GM21737 (cell line): ENCODE data around the gene OXER1.
"Not testable (repeated sequence)": the region's sequence is repeated elsewhere in the genome, so short reads cannot be mapped to it uniquely, and the experiment has no call there.

Source experiments
- ATAC-seq: cut with Tn5 transposase; IDR thresholded peaks from one replicate; pipeline ENCODE4 v1.9.1; 2021; ENCODE audit warnings: mild to moderate bottlenecking, moderate library complexity; ENCODE audit not compliant: unreplicated experiment

Gene OXER1

DNA sequence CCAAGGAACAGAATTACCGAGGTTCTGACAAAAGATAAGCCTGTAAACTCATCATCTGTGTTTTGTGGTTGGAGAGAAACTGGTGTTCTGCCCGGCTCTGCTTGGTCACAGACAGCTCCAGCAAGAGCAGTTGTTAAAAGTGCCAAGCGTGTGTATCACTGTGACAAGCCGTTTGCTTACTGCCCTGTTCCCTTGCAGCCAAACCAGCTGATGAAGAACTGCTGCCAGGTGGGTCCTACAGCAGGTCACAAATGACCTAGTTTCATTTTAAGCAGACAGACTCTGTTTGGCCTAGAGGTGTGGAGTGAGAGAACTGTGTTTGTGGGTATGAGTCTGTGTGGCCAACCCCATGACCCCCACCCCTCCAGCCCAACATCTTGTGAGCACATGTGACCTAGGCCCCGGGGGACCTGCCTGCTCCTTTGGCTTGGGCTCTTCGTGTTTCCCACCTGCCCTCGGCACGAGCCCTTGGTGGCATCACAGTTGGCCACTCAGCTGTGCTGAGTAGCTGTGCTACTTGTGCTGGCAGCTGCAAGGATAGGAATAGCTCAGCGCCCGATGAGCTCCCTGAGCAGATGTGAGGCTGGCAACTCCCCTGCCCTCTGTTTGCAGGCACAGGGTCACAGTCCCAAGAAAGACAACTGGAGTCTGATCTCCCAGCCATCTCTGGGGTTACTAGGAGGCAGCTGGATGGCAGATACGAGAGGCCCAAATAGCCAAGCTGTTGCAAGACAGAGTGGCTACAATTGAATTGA lies 9.7 kb downstream of the OXER1 start:
- ATAC-seq, result peak; percentile 57

DNA sequence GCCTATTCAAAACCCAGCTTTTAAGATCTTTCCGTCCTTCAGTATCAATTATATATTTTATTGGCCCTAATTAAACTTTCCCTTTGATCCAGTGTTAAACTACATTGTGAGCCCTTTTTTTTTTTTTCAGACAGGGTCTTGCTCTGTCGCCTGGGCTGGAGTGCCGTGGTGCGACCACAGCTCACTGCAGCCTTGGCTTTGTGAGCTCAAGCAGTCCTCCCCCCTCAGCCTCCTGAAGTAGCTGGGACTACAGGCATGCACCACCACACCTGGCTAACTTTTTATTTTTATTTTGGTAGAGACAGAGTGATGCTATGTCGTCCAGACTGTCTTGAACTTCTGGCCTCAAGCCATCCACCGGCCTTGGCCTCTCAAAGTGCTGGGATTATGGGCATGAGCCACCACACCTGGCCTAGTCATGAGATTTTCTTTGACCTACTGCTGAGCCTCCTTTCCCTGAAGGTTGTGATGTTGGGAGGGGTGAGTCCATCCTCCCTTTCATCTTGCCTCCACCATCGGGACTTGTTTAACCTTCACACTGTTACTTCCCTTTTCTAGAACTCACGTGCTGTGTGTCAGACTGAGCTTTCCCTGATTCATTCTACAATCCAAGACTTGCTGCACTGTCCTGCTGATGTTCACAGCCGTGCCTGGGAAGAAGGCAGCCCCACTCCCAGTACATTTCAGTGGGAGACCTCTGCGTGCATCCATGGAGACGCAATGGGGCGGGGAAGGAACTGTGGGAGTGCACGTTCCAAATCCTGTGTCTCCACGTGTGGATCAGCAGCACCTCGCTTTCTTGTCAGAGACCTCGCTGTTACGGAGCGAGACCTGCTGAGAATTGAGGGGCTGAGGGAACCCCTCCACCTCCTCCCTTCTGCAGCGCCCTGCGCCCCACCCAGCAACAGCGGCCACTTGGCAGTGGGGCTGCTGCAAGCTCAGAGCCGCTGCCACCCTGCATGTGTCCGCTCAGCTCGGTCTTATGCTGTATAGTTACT lies 10.8 kb downstream of the OXER1 start:
- ATAC-seq, result no peak

DNA sequence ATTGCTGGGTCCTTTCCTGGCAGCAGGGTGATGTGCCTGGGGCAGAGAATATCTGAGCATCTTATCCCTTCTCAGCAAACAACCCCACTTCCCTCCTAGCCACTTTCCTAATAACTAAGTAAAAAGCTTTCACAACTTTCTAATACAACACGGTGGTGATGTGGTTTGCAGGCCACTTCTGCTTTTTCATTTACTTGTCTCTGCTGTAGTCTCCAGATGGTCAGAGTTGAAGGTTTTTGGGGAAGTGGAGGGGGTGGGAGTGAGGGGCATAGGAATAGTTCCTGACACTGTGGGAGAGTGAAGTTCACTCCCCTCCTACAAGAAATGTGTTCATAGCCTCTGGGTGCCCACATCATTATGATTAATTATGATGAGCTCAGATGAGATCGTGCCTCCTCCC lies 11.6 kb downstream of the OXER1 start:
- peak; percentile 54 for ATAC-seq

DNA sequence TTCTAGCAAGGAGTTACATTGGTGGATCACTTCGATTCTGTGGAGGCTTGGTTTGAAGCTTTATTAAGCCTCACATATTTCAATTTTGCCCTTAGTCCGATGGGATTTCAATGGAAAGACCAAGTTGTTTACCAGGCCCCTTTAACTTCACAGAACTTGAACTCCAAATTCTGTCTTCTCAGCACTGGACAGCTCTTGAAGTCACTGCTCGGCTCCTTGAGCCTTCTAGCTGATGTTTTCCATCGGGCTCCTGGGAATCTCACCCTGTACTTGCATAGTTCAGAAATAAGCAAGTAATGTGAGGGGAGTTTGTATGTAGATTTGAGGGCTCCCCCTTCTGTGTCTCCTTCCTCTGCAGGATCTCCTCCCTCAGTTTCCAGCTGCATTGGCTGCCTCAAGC lies 15.1 kb downstream of the OXER1 start:
- no peak for ATAC-seq

DNA sequence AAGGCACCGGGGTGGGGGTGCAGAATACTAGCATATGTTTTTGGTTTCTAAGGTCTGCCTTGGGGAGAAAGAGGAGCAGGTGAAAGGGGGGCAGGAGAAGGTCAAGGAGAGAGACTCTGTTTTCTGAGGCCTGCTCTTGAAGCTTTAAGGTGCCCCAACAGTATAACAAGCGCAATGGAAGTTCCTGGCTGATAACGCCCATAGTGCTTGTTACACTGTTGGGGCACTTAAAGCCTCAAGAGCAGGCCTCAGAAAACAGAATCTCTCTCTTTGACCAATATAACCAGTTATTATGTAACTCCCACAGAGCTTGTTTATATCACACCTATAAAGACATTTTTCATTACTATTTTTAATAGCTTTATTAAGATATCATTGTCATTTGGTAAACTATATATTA lies 16.5 kb downstream of the OXER1 start:
- no peak for ATAC-seq

DNA sequence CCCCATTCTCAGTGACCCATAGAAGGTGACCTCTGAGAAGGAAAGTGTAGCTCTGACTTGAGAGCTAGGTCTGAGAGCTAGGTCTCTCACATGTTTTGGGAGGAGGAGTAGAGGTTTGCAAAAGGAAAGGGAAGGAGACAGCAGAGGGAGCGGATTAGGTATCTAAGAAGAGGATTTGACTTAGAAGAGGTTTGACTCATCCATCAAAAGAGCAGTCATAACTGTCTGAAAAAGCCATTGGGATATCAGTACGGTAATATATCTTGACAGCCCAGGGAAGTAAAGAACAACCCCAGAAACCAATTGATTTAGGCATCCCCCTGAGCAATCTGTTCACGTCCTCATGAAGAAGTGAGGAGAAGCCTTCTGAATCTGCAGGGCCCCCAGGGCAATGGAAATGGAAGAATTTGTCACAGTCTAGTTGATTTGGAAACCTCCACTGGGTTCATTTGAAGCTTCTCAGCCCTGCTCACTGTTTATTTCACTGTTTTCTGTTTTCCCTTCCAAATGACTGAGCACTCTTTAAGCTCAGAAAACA lies 19.3 kb downstream of the OXER1 start:
- no peak for ATAC-seq

DNA sequence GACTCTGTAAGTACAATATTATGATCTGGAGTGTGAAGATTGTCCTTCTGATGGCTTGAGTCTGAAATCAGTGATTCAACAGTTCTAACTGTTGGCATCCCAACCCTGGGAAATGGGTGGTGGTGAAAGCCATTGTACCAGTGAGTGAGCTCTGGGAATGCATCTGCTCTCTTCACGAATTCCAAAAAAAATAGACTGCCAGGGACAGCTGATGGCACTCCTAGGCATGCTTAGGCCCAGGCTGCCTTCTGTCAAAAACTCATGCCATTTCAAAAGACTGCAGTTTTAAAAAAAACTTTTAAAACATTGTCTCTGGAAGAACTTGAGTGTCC lies 20.3 kb downstream of the OXER1 start:
- ATAC-seq, result no peak

DNA sequence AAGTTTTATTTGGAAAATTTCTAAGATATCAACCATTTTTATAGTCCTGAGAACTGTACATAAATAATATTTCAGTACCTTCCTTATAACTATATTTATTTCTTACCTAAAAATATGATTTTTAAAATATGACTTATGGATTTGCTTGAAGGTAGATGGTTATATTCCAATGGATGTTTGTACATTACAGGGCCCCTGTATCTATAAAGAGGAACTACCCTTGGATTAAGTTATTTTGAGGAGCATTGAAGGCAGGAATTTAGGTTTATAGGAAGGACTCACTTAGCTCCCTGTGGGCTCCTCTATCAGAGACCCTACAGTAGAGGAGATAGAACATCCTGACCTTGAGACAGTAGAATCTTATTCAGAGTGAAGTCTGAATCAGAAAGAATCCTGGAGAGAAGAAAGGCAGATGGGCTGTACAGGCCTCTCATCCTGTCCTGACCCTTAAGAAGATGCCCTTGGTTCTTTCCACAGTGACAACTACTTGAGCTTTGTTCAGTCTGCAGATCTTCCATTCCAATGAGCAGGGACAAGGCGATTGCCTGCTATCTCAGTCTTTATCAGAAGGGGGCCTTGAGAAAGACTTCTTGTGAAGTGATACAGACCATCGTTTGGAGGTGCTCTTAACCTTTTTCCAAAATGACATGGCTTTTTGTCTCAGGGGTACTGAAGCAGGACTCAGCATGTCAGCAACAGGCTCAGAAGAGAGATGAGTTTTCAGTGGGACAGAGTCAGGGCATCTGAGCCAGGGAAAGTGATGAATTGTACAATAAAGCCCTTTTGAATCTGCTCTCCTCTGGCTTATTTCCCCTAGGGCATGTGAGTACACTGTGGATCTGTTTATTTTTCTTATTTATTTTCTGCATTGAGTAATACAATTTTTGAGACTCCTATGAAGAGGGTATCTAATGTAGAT lies 20.9 kb downstream of the OXER1 start:
- ATAC-seq, result no peak

DNA sequence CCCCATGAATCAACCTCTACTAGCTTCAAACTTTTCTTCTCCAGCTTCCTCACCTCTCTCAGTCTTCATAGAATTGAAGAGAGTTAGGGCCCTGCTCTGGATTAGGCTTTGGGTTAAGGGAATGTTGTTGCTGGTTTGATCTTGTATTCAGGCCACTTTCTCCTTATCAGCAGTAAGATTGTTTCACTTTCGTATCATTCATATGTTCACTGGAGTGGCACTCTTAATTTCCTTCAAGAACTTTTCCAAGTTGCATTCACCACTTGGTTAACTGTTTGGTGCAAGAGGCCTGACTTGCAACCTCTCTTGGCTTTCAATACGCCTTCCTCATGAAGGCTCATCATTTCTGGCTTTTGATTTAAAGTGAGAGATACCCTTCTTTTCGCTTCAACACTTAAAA lies 22.8 kb downstream of the OXER1 start:
- ATAC-seq, result no peak

DNA sequence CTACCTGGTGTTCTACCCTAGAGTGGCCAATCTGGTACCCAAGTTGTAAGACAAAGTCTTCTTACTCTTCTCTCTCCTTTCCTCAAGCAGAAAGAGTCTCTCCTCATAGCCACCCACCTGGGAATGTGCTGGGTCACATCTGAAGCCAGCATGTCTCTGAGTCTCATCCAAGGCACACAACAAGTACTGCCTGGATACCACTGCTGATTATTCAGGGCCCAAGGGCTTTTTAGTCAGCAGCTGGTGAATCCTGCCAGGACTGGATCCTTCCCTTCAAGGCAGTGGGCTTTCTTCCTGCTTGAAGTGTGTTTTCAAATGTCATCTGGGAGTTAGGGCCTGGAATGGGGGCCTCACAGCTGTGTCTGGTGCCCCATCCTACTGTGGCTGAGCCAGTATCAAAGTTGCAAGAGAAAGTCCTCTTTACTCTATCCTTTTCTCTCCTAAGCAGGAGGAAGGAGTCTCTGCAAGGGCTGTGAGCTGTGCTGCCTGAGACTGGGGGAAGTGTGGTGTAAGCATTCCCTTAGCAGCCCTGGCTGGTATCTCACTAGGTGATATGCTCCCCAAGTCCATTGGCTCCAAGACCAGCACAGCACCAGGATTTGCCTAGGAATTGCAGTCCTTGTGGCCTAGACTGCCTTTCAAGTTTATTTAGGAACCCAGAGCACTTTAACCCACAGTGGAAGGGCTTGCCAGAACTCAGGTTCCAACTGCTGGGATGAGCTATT lies 27.2 kb downstream of the OXER1 start:
- ATAC-seq, result no peak

DNA sequence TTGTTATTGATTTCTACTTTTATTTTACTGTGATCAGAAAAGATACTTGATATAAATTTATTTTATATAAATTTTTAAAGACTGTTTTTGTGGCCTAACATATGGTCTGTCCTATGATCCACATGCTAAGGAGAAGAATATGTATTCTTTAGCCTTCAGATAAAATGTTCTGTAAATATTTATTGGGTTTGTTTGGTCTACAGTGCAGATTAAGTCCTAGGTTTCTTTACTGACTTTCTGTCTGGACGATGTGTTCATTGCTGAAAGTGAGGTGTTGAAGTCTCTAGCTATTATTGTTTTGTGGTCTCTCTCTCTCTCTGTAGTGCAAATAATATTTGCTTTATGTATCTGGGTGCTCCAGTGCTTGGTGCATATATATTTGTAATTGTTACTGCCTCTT lies 30.1 kb downstream of the OXER1 start:
- ATAC-seq, result no peak

DNA sequence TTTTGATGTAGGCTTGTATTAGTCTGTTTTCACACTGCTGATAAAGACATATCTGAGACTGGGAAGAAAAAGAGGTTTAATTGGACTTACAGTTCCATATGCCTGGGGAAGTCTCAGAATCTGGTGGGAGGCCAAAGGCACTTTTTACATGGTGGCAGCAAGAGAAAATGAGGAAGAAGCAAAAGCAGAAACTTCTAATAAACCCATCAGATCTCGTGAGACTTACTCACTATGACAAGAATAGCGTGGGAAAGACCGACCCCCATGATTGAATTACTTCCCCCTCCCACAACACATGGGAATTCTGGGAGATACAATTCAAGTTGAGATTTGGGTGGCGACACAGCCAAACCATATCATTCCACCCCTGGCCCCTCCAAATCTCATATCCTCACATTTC lies 32.6 kb downstream of the OXER1 start:
- ATAC-seq, result not testable (repeated sequence)

DNA sequence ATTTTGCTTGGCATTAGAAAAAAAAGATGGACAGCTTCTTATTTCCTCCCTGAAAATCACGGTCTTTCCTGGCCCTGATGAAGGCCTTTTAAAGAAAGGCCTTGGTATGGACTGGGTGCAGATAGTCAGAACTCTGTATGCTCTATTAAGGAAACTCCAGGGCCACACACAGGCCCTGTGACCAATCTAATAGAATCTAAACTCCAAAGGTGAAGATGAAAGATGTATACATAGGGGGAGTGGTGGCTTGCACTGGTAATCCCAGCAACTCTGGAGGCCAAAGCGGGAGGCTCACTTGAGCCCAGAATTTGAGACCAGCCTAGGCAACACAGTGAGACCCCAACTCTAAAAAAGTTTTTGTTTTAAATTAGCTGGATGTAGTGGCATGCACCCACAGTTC lies 37.3 kb downstream of the OXER1 start:
- ATAC-seq, result no peak

DNA sequence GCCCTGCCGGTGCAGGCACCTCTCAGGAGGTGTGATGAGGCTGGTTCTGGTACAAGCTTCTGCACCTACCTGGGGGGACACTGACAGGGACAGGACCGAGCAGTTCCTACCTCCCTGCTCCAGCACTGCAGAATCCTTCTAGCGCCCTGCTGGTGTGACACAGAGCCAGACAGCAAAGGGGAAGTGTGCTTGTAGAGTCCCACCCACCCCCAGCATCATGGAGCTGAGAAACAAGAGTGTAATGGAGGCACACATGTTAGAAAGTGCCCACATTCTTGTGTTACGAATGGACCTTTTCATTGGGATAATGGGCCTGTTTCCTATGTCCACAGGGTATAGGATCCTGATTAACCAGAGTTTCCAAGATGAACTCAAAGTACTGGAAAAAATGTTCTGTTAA lies 38.3 kb downstream of the OXER1 start:
- ATAC-seq, result no peak

DNA sequence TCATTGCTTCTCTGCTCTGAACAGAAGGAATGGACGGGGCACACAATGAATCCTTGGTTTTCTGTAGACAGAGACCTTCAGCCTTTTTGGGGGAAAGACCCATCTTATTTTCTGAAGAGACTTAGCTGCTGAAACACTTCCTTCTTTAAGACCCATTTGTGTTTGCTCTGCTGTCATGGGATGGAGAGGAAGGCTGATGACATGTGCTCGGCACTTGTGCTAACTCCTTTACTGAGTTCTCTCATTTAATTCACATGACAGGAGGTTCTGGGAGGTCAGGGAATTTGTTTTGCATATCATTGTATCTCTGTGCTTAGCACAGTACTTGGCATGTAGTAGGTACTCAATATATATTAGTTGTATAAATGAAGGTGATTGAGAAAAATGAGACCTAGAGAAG lies 39.0 kb downstream of the OXER1 start:
- ATAC-seq, result no peak

DNA sequence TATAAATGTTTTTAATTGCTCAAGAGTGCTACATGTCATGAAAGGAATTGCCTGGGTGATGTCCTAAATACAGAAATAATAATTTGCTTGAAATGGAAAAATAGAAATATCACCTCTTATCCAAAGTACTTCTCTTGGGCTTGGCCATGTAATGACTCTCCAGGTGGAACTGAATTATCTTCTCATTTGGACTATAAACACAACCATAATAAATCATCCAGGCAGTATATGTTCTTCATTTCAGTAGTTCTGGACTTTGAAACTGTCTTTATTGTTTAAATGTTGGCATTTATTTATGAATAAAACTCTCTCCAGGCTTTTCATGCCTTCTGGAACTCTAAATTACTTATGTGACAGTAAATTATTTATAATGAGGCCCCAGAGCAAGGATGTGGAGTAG lies 40.5 kb downstream of the OXER1 start:
- ATAC-seq, result no peak

DNA sequence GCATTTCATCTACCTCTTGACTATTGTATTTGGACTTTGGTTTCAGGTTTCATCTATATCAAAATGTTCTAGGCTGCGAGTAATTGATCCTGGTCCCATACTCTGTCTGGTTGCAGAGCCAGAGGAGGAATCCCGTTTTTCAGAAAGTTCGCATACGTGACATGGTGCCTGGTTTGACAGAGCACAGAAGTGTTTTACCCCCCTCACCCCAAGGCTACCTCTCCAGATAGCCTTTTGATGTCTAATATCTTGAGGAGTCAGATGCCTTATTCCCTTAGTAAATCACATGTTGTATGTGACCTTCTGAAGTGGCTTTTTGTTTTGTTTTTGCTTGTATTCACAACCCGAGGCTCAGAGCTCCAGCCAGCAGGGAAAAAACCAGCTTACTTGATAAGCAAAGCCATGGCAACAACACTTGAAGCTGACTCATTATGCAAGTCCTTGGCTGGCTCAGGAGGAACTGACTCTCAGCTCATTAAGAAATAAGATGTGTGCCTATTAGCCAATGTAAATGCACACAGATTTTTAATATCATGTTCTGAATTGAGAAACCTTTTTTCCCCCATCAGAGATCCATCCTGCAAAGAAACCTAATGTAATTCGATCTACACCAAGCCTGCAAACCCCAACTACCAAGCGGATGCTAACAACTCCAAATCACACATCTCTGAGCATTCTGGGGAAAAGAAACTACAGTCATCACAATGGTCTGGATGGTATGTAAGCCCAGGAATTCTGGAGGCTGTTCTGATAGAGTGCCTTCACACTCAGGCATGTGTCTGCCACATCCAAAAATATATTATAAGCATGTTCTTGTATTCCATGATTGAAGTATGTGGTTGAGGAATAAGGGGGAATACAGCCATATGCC lies 41.4 kb downstream of the OXER1 start:
- ATAC-seq, result peak; percentile 96

DNA sequence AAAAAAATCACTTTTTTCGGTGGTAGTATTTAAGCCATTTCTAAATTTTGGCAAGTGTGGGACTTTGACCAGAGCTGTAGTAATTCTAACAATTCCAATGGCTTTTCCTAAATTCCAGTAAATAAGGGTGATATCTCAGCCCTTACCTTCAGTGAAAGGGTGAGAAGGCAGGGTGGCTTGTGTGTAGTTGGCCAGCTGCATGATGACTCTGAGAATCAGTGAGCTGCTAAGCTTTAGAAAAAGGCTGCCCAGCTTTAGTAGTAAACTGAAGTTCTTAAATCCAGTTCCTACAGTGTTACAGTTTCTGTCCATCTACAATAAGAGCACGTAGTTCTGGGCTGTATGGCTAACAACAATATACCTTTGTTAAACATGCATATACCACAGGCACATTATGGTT lies 42.0 kb downstream of the OXER1 start:
- no peak for ATAC-seq

DNA sequence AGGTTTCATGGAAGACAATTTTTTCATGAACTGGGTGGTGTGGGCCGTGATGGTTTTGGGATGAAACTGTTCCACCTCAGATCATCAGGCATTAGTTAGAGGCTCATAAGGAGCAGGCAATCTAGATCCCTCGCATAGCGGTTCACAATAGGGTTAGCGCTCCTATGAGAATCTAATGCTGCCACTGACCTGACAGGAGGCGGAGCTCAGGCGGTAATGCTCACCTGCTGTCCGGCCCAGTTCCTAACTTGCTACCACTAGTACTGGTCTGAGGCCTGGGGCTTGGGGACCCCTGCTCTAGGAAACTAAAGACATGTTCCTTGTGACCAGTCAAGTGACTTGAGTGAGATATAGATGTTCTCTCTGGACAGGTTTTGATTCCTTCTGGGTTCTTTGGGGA lies 49.2 kb downstream of the OXER1 start:
- no peak for ATAC-seq
